ENCODE results near the gene SH3D19.

Gene SH3D19

DNA sequence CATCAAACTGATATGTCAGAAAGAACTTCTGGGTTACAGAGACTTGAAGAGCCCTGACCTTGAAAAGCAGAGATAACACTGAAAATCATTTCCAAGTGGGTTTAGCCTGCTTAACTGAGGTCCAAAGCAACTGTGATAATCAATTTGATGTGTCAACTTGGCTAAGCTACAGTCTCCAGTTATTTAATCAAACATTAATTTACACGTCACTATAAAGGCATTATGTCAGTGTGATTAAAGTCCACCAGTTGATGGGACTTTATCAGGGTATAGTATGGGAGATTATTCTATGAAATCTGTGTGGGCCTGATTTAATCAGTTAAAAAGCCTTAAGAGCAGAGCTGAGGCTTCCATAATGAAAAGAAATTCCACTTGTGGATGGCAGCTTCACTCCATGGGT is 117.5 kb downstream of the SH3D19 start:
- Histone ChIP-seq H3K27me3 (ENCODE audit: control insufficient read depth, insufficient read depth, low read length) (no peaks in the 10 kb centered on the region), H3K27ac (ENCODE audit: low read depth, low read length) (no peak overlapping the region), H3K4me1 (ENCODE audit: control insufficient read depth, insufficient read depth, low read length) (peaks cover 4% of the 10 kb centered on the region; the same call in 1 of the 2 replicates), H3K4me3 (ENCODE audit: low read depth, low read length) (no peak overlapping the region), H3K36me3 (ENCODE audit: control insufficient read depth, insufficient read depth, low read length) (no peaks in the 10 kb centered on the region), H3K9me3 (ENCODE audit: control insufficient read depth, insufficient read depth, low read length) (no peaks in the 10 kb centered on the region), H3K9ac (ENCODE audit: low read depth, low read length) (no peak overlapping the region)

DNA sequence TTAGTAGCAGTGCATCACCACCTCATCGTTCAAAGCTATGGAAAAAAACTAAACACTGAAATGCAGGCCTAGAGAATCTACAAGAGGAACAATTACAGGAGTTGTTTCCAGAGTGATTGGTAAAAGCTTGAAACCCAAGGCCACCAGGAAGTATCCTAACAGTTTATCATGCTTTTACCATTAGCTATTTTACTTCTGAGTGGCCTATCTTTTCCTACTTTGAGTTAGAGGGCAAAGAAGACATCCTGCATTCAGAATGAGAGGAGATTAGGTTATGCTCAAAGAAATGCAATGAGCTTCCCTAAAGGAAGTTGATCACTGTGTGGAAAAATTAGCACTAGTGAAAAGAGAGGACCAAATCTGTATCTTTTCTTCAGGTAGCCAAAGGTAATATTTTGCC is 118.2 kb downstream of the SH3D19 start:
- Histone ChIP-seq H3K36me3 (ENCODE audit: control insufficient read depth, insufficient read depth, low read length) (no peaks in the 10 kb centered on the region), H3K4me3 (ENCODE audit: low read depth, low read length) (no peak overlapping the region), H3K27me3 (ENCODE audit: control insufficient read depth, insufficient read depth, low read length) (no peaks in the 10 kb centered on the region), H3K27ac (ENCODE audit: low read depth, low read length) (no peak overlapping the region), H3K4me1 (ENCODE audit: control insufficient read depth, insufficient read depth, low read length) (peaks cover 4% of the 10 kb centered on the region; the same call in 1 of the 2 replicates), H3K9ac (ENCODE audit: low read depth, low read length) (no peak overlapping the region), H3K9me3 (ENCODE audit: control insufficient read depth, insufficient read depth, low read length) (no peaks in the 10 kb centered on the region)

DNA sequence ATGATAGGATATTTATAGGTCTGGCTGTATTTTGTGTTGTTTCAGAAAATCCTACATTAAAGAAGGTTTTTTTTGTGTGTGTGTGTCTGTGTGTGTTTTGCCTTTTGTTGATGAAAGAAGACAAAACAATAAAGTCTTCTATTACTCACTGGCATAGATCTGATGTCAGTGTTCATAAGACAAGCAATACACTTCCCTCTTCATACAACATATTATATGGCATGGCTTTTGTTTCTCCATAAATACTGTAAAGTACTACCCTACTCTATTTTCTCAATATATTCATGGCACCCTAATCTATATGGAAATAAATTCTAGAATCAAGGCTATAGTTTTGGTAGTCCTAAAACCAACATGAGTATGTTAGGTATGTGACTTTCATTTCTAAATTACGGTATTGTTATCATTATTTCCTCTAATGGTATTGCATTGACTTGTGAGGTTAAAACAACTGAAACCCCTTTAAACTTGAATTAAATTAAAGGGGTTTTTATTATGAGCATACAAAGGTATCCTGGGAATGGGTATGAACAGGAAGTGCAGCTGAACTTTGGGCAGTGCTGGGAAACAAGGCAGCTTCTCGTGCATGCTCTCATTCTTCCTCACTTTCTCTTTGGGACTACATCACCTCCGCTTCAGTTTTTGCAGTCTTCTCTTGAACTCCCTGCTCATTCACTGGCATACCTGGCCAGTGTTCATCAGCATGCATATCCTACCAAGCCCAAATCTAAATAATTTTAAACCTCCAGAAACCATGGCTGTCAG is 119.0 kb downstream of the SH3D19 start:
- Histone ChIP-seq H3K4me1 (ENCODE audit: control insufficient read depth, insufficient read depth, low read length) (peaks cover 4% of the 10 kb centered on the region; the same call in 1 of the 2 replicates), H3K27ac (ENCODE audit: low read depth, low read length) (no peak overlapping the region), H3K4me3 (ENCODE audit: low read depth, low read length) (no peak overlapping the region), H3K9me3 (ENCODE audit: control insufficient read depth, insufficient read depth, low read length) (no peaks in the 10 kb centered on the region), H3K27me3 (ENCODE audit: control insufficient read depth, insufficient read depth, low read length) (no peaks in the 10 kb centered on the region), H3K9ac (ENCODE audit: low read depth, low read length) (no peak overlapping the region), H3K36me3 (ENCODE audit: control insufficient read depth, insufficient read depth, low read length) (no peaks in the 10 kb centered on the region)

DNA sequence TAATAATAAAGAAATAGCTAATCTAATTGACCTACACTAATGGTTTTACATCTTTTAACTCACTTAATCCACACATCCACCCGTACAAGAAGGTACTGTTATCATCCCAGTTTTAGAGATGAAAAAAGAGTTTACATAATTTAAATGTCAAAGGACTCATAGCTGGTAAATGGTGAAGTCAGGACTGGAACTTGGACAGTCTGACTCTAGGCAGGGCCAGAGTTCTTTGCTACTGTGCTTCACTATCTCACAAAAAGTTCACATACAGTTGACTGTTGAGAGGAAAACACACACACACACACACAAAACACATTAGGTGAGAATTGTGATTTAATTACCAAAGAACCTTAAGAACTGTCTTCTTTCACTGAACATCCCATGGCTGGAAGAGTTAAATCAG is 119.7 kb downstream of the SH3D19 start:
- Histone ChIP-seq H3K27ac (ENCODE audit: low read depth, low read length) (no peak overlapping the region), H3K9ac (ENCODE audit: low read depth, low read length) (no peak overlapping the region), H3K27me3 (ENCODE audit: control insufficient read depth, insufficient read depth, low read length) (no peaks in the 10 kb centered on the region), H3K4me3 (ENCODE audit: low read depth, low read length) (no peak overlapping the region), H3K36me3 (ENCODE audit: control insufficient read depth, insufficient read depth, low read length) (no peaks in the 10 kb centered on the region), H3K4me1 (ENCODE audit: control insufficient read depth, insufficient read depth, low read length) (peaks cover 4% of the 10 kb centered on the region; the same call in 1 of the 2 replicates), H3K9me3 (ENCODE audit: control insufficient read depth, insufficient read depth, low read length) (no peaks in the 10 kb centered on the region)

DNA sequence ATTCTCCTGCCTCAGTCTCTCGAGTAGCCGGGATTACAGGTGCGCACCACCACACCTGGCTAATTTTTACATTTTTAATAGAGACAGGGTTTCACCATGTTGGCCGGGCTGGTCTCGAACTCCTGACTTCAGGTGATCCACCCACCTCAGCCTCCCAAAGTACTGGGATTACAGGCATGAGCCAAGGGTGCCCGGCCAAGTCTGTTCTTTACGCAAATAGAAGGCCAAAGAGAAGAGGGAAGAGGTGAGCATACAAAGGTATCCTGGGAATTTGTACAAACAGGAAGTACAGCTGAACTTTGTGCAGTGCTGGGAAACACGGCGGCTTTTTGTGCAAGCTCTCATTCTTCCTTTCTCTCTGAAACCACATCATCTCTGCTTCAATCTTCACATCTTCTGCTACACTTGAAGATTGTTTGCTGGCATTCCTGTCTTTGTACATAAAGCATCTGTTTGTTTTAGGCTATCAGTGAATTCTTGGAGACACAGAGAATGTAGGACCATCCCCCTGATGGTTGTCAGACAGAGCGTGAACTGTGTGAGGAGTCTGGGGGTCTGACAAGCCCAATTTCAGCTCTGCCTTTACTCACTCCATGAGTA is 120.4 kb downstream of the SH3D19 start:
- no peaks in the 10 kb centered on the region for H3K27me3 ChIP-seq (ENCODE audit: control insufficient read depth, insufficient read depth, low read length)
- no peak overlapping the region for H3K27ac ChIP-seq (ENCODE audit: low read depth, low read length)
- no peak overlapping the region for H3K4me3 ChIP-seq (ENCODE audit: low read depth, low read length)
- H3K9ac ChIP-seq (ENCODE audit: low read depth, low read length) = no peak overlapping the region
- H3K4me1 ChIP-seq (ENCODE audit: control insufficient read depth, insufficient read depth, low read length) = peaks cover 4% of the 10 kb centered on the region; the same call in 1 of the 2 replicates
- H3K36me3 ChIP-seq (ENCODE audit: control insufficient read depth, insufficient read depth, low read length) = no peaks in the 10 kb centered on the region
- H3K9me3 ChIP-seq (ENCODE audit: control insufficient read depth, insufficient read depth, low read length) = no peaks in the 10 kb centered on the region

DNA sequence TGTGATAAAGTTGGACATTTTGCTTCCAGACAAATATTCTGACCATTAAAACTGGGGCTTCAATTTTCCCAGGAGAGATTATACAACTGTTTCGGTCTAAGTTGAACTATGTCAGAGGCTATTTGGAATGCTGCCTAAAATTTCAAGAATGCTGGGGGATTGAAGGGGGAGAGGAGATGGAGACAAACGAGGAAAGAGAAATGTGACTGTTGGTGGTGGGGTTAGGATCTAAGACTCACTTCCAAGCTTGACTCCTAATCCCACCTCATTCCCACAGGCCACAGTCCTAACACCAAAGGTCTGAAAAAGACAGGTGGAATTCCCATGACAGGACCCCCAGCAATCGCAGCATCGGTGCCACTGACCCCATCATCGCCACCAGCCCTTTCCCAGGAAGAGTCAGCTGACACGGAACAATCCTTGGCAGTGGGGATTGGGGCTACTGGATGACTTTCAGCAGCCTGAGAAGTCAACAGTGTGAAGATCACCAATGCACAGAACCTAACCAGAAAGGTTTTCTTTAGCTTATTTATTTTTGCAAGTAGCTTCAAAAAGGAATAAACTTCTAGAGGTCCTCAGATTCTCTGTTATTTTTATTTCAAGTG is 122.5 kb downstream of the SH3D19 start:
- H3K9ac ChIP-seq (ENCODE audit: low read depth, low read length) = no peak overlapping the region
- H3K9me3 ChIP-seq (ENCODE audit: control insufficient read depth, insufficient read depth, low read length) = no peaks in the 10 kb centered on the region
- no peaks in the 10 kb centered on the region for H3K27me3 ChIP-seq (ENCODE audit: control insufficient read depth, insufficient read depth, low read length)
- no peak overlapping the region for H3K4me3 ChIP-seq (ENCODE audit: low read depth, low read length)
- no peaks in the 10 kb centered on the region for H3K36me3 ChIP-seq (ENCODE audit: control insufficient read depth, insufficient read depth, low read length)
- peaks cover 4% of the 10 kb centered on the region; the same call in 1 of the 2 replicates for H3K4me1 ChIP-seq (ENCODE audit: control insufficient read depth, insufficient read depth, low read length)
- no peak overlapping the region for H3K27ac ChIP-seq (ENCODE audit: low read depth, low read length)

DNA sequence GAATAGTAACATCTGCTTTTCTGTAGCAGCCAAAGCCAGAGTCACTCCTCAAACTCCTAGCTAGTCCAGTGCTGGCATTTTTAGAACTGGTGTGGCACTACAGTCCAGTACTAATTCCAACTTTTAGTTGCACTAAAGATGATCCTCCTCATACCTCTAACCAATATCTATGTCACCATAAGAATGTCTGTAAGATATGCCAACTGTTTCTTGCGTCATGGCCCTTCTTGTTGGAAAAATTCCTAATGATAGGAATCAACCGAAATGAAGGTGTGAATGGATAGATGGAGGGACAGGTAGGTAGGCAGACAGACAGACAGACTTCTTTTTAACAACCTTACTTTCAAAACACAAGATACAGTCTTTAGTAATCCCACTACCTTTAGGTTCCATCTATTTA is 123.0 kb downstream of the SH3D19 start:
- H3K36me3 ChIP-seq (ENCODE audit: control insufficient read depth, insufficient read depth, low read length) = no peaks in the 10 kb centered on the region
- no peak overlapping the region for H3K9ac ChIP-seq (ENCODE audit: low read depth, low read length)
- no peaks in the 10 kb centered on the region for H3K9me3 ChIP-seq (ENCODE audit: control insufficient read depth, insufficient read depth, low read length)
- no peak overlapping the region for H3K4me3 ChIP-seq (ENCODE audit: low read depth, low read length)
- no peak overlapping the region for H3K27ac ChIP-seq (ENCODE audit: low read depth, low read length)
- no peaks in the 10 kb centered on the region for H3K27me3 ChIP-seq (ENCODE audit: control insufficient read depth, insufficient read depth, low read length)
- peaks cover 4% of the 10 kb centered on the region; the same call in 1 of the 2 replicates for H3K4me1 ChIP-seq (ENCODE audit: control insufficient read depth, insufficient read depth, low read length)

DNA sequence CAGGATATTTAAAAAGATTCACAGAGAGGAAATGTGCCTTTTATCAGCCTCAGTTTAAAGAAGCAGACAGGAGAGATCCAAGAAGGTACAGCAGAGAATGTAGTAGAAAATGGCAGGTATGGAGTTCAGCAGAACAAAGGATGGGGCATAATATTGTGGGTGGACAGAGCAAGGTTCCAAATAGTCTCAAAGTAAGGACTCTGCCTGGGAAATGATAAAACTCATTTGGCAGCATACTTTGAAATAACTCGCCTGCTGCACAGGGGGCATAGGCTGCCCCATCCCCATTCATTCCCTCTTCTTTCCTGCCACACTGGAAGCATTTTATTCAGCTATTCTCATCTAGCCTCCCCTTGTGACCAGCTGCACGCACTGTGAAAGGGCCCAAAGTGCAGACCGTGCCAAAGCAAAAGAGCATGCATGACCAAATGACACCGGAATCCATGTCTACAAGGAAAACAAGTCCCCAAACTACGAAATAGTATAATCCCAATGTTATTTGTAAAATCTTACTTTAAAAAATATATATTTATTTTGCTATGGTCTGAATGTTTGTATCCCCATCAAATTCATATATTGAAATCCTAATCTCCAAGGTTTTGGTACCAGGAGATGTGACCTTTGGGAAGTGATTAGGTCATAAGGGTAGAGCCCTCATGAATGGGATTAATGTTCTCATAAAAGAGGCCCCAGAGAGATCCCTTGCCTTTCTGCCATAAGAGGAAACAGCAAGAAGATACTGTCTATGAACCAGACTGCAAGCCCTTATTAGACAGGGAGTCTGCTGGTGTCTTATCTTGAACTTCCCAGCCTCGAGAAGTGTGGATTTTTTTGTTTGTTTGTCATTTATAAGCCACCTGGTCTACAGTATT is 125.8 kb downstream of the SH3D19 start:
- Histone ChIP-seq H3K36me3 (ENCODE audit: control insufficient read depth, insufficient read depth, low read length) (no peaks in the 10 kb centered on the region), H3K27me3 (ENCODE audit: control insufficient read depth, insufficient read depth, low read length) (no peaks in the 10 kb centered on the region), H3K9me3 (ENCODE audit: control insufficient read depth, insufficient read depth, low read length) (no peaks in the 10 kb centered on the region), H3K4me3 (ENCODE audit: low read depth, low read length) (no peak overlapping the region), H3K27ac (ENCODE audit: low read depth, low read length) (no peak overlapping the region), H3K4me1 (ENCODE audit: control insufficient read depth, insufficient read depth, low read length) (peaks cover 4% of the 10 kb centered on the region; the same call in 1 of the 2 replicates), H3K9ac (ENCODE audit: low read depth, low read length) (no peak overlapping the region)

DNA sequence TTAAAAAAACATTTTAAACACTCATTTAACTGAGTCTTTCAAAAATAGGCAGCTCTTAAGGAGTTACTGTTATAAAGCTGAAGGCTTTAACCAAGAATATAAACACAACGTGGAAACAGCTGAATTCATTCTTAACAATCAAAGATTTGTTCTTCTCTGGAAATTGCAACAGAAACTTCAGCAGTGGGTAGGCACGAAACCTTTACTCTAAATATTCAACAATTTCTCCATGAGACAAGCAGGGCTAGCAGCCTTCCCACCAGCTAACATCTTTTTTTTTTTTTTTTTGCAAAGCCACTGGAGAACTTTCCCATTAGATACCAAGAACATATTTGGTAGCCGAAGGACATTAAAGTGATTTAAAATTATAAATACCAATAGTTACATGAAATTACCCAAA is 126.7 kb downstream of the SH3D19 start:
- no peak overlapping the region for H3K9ac ChIP-seq (ENCODE audit: low read depth, low read length)

DNA sequence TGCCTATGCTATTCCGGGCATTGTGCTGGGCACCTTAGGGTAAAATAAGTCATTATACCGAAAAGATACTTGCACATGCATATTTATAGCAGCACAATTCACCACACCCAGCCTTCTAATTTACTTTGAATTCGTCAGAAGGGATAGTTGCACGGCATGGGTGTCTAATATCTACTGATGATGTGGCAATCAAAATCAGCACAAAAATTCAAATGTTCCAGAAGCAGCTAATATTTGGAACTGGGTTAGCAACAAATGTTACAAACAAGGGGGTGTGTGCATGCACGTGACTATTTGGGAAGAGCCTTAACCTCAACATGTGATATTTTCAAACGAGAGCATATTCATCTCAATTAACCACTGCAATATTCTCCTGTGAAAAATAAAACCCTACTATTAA is 128.2 kb downstream of the SH3D19 start:
- Histone ChIP-seq H3K36me3 (ENCODE audit: control insufficient read depth, insufficient read depth, low read length) (no peaks in the 10 kb centered on the region), H3K27me3 (ENCODE audit: control insufficient read depth, insufficient read depth, low read length) (no peaks in the 10 kb centered on the region), H3K4me3 (ENCODE audit: low read depth, low read length) (no peak overlapping the region), H3K27ac (ENCODE audit: low read depth, low read length) (no peak overlapping the region), H3K9me3 (ENCODE audit: control insufficient read depth, insufficient read depth, low read length) (no peaks in the 10 kb centered on the region), H3K4me1 (ENCODE audit: control insufficient read depth, insufficient read depth, low read length) (no peaks in the 10 kb centered on the region), H3K9ac (ENCODE audit: low read depth, low read length) (no peak overlapping the region)

More for the DNA sequence above, 126.7 kb downstream of the SH3D19 start:
- Histone ChIP-seq H3K36me3 (ENCODE audit: control insufficient read depth, insufficient read depth, low read length) (no peaks in the 10 kb centered on the region), H3K4me3 (ENCODE audit: low read depth, low read length) (no peak overlapping the region), H3K27ac (ENCODE audit: low read depth, low read length) (no peak overlapping the region), H3K27me3 (ENCODE audit: control insufficient read depth, insufficient read depth, low read length) (no peaks in the 10 kb centered on the region), H3K4me1 (ENCODE audit: control insufficient read depth, insufficient read depth, low read length) (peaks cover 4% of the 10 kb centered on the region; the same call in 1 of the 2 replicates), H3K9me3 (ENCODE audit: control insufficient read depth, insufficient read depth, low read length) (no peaks in the 10 kb centered on the region)

All from HUES48 (cell line).